ENCODE data around the gene CHI3L1.

Gene CHI3L1

GRCh38 chr1:203170625-203171330 is 15.7 kb downstream of the CHI3L1 start:
- no peaks in the 10 kb centered on the region for H3K4me1 ChIP-seq (ENCODE audit: control insufficient read depth in 2 of 2, insufficient read depth in 2 of 2, low read length in 2 of 2)

GRCh38 chr1:203169770-203170520 is 16.6 kb downstream of the CHI3L1 start:
- H3K4me1 ChIP-seq (ENCODE audit: control insufficient read depth in 2 of 2, insufficient read depth in 2 of 2, low read length in 2 of 2) = no peaks in the 10 kb centered on the region
- no peak overlapping the region for H3K27ac ChIP-seq (ENCODE audit: low read depth in 2 of 2, low read length in 2 of 2)
- no peaks in the 10 kb centered on the region for H3K9me3 ChIP-seq (ENCODE audit: control insufficient read depth in 2 of 2, low read length in 2 of 2)
- no peaks in the 10 kb centered on the region for H3K36me3 ChIP-seq (ENCODE audit: control insufficient read depth in 2 of 2, insufficient read depth in 2 of 2, low read length in 2 of 2)
- no peaks in the 10 kb centered on the region for H3K27me3 ChIP-seq (ENCODE audit: control insufficient read depth in 2 of 2, insufficient read depth in 2 of 2, low read length in 2 of 2)
- no peak overlapping the region for H3K4me3 ChIP-seq (ENCODE audit: low read length in 2 of 2)
- H3K9ac ChIP-seq (ENCODE audit: low read depth in 1 of 2, low read length in 2 of 2) = no peak overlapping the region

More at GRCh38 chr1:203170625-203171330, 15.7 kb downstream of the CHI3L1 start:
- no peaks in the 10 kb centered on the region for H3K27me3 ChIP-seq (ENCODE audit: control insufficient read depth in 2 of 2, insufficient read depth in 2 of 2, low read length in 2 of 2)
- no peak overlapping the region for H3K4me3 ChIP-seq (ENCODE audit: low read length in 2 of 2)
- H3K36me3 ChIP-seq (ENCODE audit: control insufficient read depth in 2 of 2, insufficient read depth in 2 of 2, low read length in 2 of 2) = no peaks in the 10 kb centered on the region
- H3K9ac ChIP-seq (ENCODE audit: low read depth in 1 of 2, low read length in 2 of 2) = no peak overlapping the region
- no peak overlapping the region for H3K27ac ChIP-seq (ENCODE audit: low read depth in 2 of 2, low read length in 2 of 2)
- H3K9me3 ChIP-seq (ENCODE audit: control insufficient read depth in 2 of 2, low read length in 2 of 2) = no peaks in the 10 kb centered on the region

- Histone ChIP-seq H3K27ac (ENCODE audit: low read depth in 2 of 2, low read length in 2 of 2) (no peak overlapping the region), H3K9ac (ENCODE audit: low read depth in 1 of 2, low read length in 2 of 2) (no peak overlapping the region), H3K36me3 (ENCODE audit: control insufficient read depth in 2 of 2, insufficient read depth in 2 of 2, low read length in 2 of 2) (no peaks in the 10 kb centered on the region), H3K27me3 (ENCODE audit: control insufficient read depth in 2 of 2, insufficient read depth in 2 of 2, low read length in 2 of 2) (no peaks in the 10 kb centered on the region), H3K9me3 (ENCODE audit: control insufficient read depth in 2 of 2, low read length in 2 of 2) (no peaks in the 10 kb centered on the region), H3K4me1 (ENCODE audit: control insufficient read depth in 2 of 2, insufficient read depth in 2 of 2, low read length in 2 of 2) (no peaks in the 10 kb centered on the region), H3K4me3 (ENCODE audit: low read length in 2 of 2) (no peak overlapping the region)
Observed at GRCh38 chr1:203168991-203169390, 17.5 kb downstream of the CHI3L1 start.

- H3K9me3 ChIP-seq (ENCODE audit: control insufficient read depth in 2 of 2, low read length in 2 of 2) = no peaks in the 10 kb centered on the region
- no peak overlapping the region for H3K27ac ChIP-seq (ENCODE audit: low read depth in 2 of 2, low read length in 2 of 2)
- no peak overlapping the region for H3K9ac ChIP-seq (ENCODE audit: low read depth in 1 of 2, low read length in 2 of 2)
- H3K4me3 ChIP-seq (ENCODE audit: low read length in 2 of 2) = no peak overlapping the region
- no peaks in the 10 kb centered on the region for H3K4me1 ChIP-seq (ENCODE audit: control insufficient read depth in 2 of 2, insufficient read depth in 2 of 2, low read length in 2 of 2)
- H3K27me3 ChIP-seq (ENCODE audit: control insufficient read depth in 2 of 2, insufficient read depth in 2 of 2, low read length in 2 of 2) = no peaks in the 10 kb centered on the region
- no peaks in the 10 kb centered on the region for H3K36me3 ChIP-seq (ENCODE audit: control insufficient read depth in 2 of 2, insufficient read depth in 2 of 2, low read length in 2 of 2)
Observed at GRCh38 chr1:203168256-203168786, 18.2 kb downstream of the CHI3L1 start.

GRCh38 chr1:203167913-203168200 is 18.6 kb downstream of the CHI3L1 start:
- Histone ChIP-seq H3K36me3 (ENCODE audit: control insufficient read depth in 2 of 2, insufficient read depth in 2 of 2, low read length in 2 of 2) (no peaks in the 10 kb centered on the region), H3K9ac (ENCODE audit: low read depth in 1 of 2, low read length in 2 of 2) (no peak overlapping the region), H3K4me1 (ENCODE audit: control insufficient read depth in 2 of 2, insufficient read depth in 2 of 2, low read length in 2 of 2) (no peaks in the 10 kb centered on the region), H3K27ac (ENCODE audit: low read depth in 2 of 2, low read length in 2 of 2) (no peak overlapping the region), H3K27me3 (ENCODE audit: control insufficient read depth in 2 of 2, insufficient read depth in 2 of 2, low read length in 2 of 2) (no peaks in the 10 kb centered on the region), H3K4me3 (ENCODE audit: low read length in 2 of 2) (no peak overlapping the region), H3K9me3 (ENCODE audit: control insufficient read depth in 2 of 2, low read length in 2 of 2) (no peaks in the 10 kb centered on the region)

GRCh38 chr1:203167026-203167912 is 19.2 kb downstream of the CHI3L1 start:
- Histone ChIP-seq H3K4me1 (ENCODE audit: control insufficient read depth in 2 of 2, insufficient read depth in 2 of 2, low read length in 2 of 2) (no peaks in the 10 kb centered on the region), H3K9ac (ENCODE audit: low read depth in 1 of 2, low read length in 2 of 2) (no peak overlapping the region), H3K4me3 (ENCODE audit: low read length in 2 of 2) (no peak overlapping the region), H3K27me3 (ENCODE audit: control insufficient read depth in 2 of 2, insufficient read depth in 2 of 2, low read length in 2 of 2) (no peaks in the 10 kb centered on the region), H3K27ac (ENCODE audit: low read depth in 2 of 2, low read length in 2 of 2) (no peak overlapping the region), H3K36me3 (ENCODE audit: control insufficient read depth in 2 of 2, insufficient read depth in 2 of 2, low read length in 2 of 2) (no peaks in the 10 kb centered on the region), H3K9me3 (ENCODE audit: control insufficient read depth in 2 of 2, low read length in 2 of 2) (no peaks in the 10 kb centered on the region)

- H3K4me1 ChIP-seq (ENCODE audit: control insufficient read depth in 2 of 2, insufficient read depth in 2 of 2, low read length in 2 of 2) = no peaks in the 10 kb centered on the region
- H3K9ac ChIP-seq (ENCODE audit: low read depth in 1 of 2, low read length in 2 of 2) = no peak overlapping the region
- no peak overlapping the region for H3K4me3 ChIP-seq (ENCODE audit: low read length in 2 of 2)
- no peak overlapping the region for H3K27ac ChIP-seq (ENCODE audit: low read depth in 2 of 2, low read length in 2 of 2)
- H3K36me3 ChIP-seq (ENCODE audit: control insufficient read depth in 2 of 2, insufficient read depth in 2 of 2, low read length in 2 of 2) = no peaks in the 10 kb centered on the region
- no peaks in the 10 kb centered on the region for H3K9me3 ChIP-seq (ENCODE audit: control insufficient read depth in 2 of 2, low read length in 2 of 2)
- H3K27me3 ChIP-seq (ENCODE audit: control insufficient read depth in 2 of 2, insufficient read depth in 2 of 2, low read length in 2 of 2) = no peaks in the 10 kb centered on the region
Observed at GRCh38 chr1:203166192-203166940, 20.1 kb downstream of the CHI3L1 start.

GRCh38 chr1:203165800-203166161 is 20.7 kb downstream of the CHI3L1 start:
- Histone ChIP-seq H3K9ac (ENCODE audit: low read depth in 1 of 2, low read length in 2 of 2) (no peak overlapping the region), H3K27ac (ENCODE audit: low read depth in 2 of 2, low read length in 2 of 2) (no peak overlapping the region), H3K9me3 (ENCODE audit: control insufficient read depth in 2 of 2, low read length in 2 of 2) (no peaks in the 10 kb centered on the region), H3K4me1 (ENCODE audit: control insufficient read depth in 2 of 2, insufficient read depth in 2 of 2, low read length in 2 of 2) (no peaks in the 10 kb centered on the region), H3K4me3 (ENCODE audit: low read length in 2 of 2) (no peak overlapping the region), H3K27me3 (ENCODE audit: control insufficient read depth in 2 of 2, insufficient read depth in 2 of 2, low read length in 2 of 2) (no peaks in the 10 kb centered on the region), H3K36me3 (ENCODE audit: control insufficient read depth in 2 of 2, insufficient read depth in 2 of 2, low read length in 2 of 2) (no peaks in the 10 kb centered on the region)

GRCh38 chr1:203165101-203165799 is 21.3 kb downstream of the CHI3L1 start:
- H3K4me1 ChIP-seq (ENCODE audit: control insufficient read depth in 2 of 2, insufficient read depth in 2 of 2, low read length in 2 of 2) = no peaks in the 10 kb centered on the region
- no peaks in the 10 kb centered on the region for H3K9me3 ChIP-seq (ENCODE audit: control insufficient read depth in 2 of 2, low read length in 2 of 2)
- H3K27ac ChIP-seq (ENCODE audit: low read depth in 2 of 2, low read length in 2 of 2) = no peak overlapping the region
- H3K4me3 ChIP-seq (ENCODE audit: low read length in 2 of 2) = no peak overlapping the region
- no peaks in the 10 kb centered on the region for H3K36me3 ChIP-seq (ENCODE audit: control insufficient read depth in 2 of 2, insufficient read depth in 2 of 2, low read length in 2 of 2)
- H3K9ac ChIP-seq (ENCODE audit: low read depth in 1 of 2, low read length in 2 of 2) = no peak overlapping the region
- no peaks in the 10 kb centered on the region for H3K27me3 ChIP-seq (ENCODE audit: control insufficient read depth in 2 of 2, insufficient read depth in 2 of 2, low read length in 2 of 2)

Measured in mucosa of rectum (tissue), 2 donors.